Breast epithelium (tissue), 3 donors: ENCODE measurements around the gene DNAJC22.

Source experiments
- CTCF ChIP-seq, 3 donors: fragments of 450-650 bp; IDR thresholded peaks; one replicate each; pipeline ENCODE4 v1.5.1; 2016 to 2017; ENCODE audit warnings: antibody characterized with exemption in 3 of 3, mild to moderate bottlenecking in 3 of 3, moderate library complexity in 3 of 3
- POLR2A ChIP-seq: fragments of 450-650 bp; IDR thresholded peaks from one replicate; pipeline ENCODE4 v1.6.1; 2016; ENCODE audit warnings: antibody characterized with exemption, mild to moderate bottlenecking, moderate library complexity
- POLR2AphosphoS5 ChIP-seq, 3 donors: sonication (generic); formaldehyde crosslinking; IDR thresholded peaks; one replicate each; pipeline ENCODE4 v1.6.1; 2017; ENCODE audit warnings: antibody characterized with exemption in 3 of 3

GRCh38 chr12:49301760-49302159 lies 44.9 kb upstream of the DNAJC22 start:
- TF ChIP-seq CTCF (IDR thresholded peaks at IDR 0.05), result no peak
- TF ChIP-seq POLR2A, result no peak
- TF ChIP-seq POLR2AphosphoS5 (IDR thresholded peaks at IDR 0.05), result no peak
